Activated CD8-positive, alpha-beta T cell treated with anti-CD3 and anti-CD28 coated beads for 36 hours (primary cell): ENCODE data around the gene PDE4B. TPM values are rescaled to one million over a fixed set of nuclear protein-coding genes. Genes with fewer than 3 reads are reported as not detected.
"Not testable (repeated sequence)": the region's sequence is repeated elsewhere in the genome, so short reads cannot be mapped to it uniquely, and the experiment has no call there.

Source experiments
- ATAC-seq: fragments of 200-7000 bp; cut with Tn5 transposase; one replicate; pipeline ENCODE4 v1.10.0; 2021; ENCODE audit warnings: mild to moderate bottlenecking, moderate library complexity
- CTCF ChIA-PET: fragments of 350-600 bp; sonication (Branson Sonifier 250); formaldehyde crosslinking; loops from one replicate; lab custom pipeline; 2021; ENCODE audit warnings: antibody characterized with exemption; lab: Charles Lee
- POLR2A ChIA-PET: fragments of 350-600 bp; sonication (Branson Sonifier 250); formaldehyde crosslinking; loops from one replicate; lab custom pipeline; 2021; ENCODE audit warnings: antibody characterized with exemption; lab: Charles Lee
- DNase-seq: peaks from one replicate; pipeline ENCODE4 v3.0.0-alpha.2; 2020
- H3K27ac Mint-ChIP-seq: one replicate; pipeline ENCODE4 v1.8.0; 2021; ENCODE audit warnings: mild to moderate bottlenecking, mixed read lengths
- H3K27me3 Mint-ChIP-seq: one replicate; pipeline ENCODE4 v1.8.0; 2021; ENCODE audit warnings: mixed read lengths
- H3K36me3 Mint-ChIP-seq: one replicate; pipeline ENCODE4 v1.8.0; 2021; ENCODE audit warnings: low read depth, mixed read lengths
- H3K4me1 Mint-ChIP-seq: one replicate; pipeline ENCODE4 v1.8.0; 2021; ENCODE audit warnings: low read depth, mixed read lengths
- H3K4me3 Mint-ChIP-seq: one replicate; pipeline ENCODE4 v1.8.0; 2021; ENCODE audit warnings: mild to moderate bottlenecking, moderate library complexity, mixed read lengths
- H3K9me3 Mint-ChIP-seq: one replicate; pipeline ENCODE4 v1.8.0; 2021; ENCODE audit warnings: mixed read lengths
- intact Hi-C: fragments of 100-400 bp; cut with micrococcal nuclease; formaldehyde crosslinking; loops from one replicate; pipeline ENCODE4 v1.10.0; 2022
- total RNA-seq, 2 experiments: library from RNA; stranded (reverse); gene quantifications; one replicate each; pipeline ENCODE4 v1.2.3, GENCODE V29; 2021
- TF ChIP-seq, protein P1 (sequence below): fragments of 200-600 bp; IDR thresholded peaks from one replicate; pipeline ENCODE4 v1.8.0; 2022; ENCODE audit warnings: antibody characterized with exemption, mild to moderate bottlenecking

The PDE4B gene
- total RNA-seq, 2 experiments from 2014 or later = 32.4 to 33.1 TPM

GRCh38 chr1:65995928-65996327 is 203.2 kb downstream of the PDE4B start:
- intact Hi-C loops = no loop called here
- ChIA-PET POLR2A (no interaction called here), CTCF (no interaction called here)
- TF ChIP-seq, protein P1, sequence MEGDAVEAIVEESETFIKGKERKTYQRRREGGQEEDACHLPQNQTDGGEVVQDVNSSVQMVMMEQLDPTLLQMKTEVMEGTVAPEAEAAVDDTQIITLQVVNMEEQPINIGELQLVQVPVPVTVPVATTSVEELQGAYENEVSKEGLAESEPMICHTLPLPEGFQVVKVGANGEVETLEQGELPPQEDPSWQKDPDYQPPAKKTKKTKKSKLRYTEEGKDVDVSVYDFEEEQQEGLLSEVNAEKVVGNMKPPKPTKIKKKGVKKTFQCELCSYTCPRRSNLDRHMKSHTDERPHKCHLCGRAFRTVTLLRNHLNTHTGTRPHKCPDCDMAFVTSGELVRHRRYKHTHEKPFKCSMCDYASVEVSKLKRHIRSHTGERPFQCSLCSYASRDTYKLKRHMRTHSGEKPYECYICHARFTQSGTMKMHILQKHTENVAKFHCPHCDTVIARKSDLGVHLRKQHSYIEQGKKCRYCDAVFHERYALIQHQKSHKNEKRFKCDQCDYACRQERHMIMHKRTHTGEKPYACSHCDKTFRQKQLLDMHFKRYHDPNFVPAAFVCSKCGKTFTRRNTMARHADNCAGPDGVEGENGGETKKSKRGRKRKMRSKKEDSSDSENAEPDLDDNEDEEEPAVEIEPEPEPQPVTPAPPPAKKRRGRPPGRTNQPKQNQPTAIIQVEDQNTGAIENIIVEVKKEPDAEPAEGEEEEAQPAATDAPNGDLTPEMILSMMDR = no peak
- H3K4me3 Mint-ChIP-seq = no peak overlapping the region
- no peaks in the 10 kb centered on the region for H3K36me3 Mint-ChIP-seq
- H3K4me1 Mint-ChIP-seq = no peaks in the 10 kb centered on the region
- no peaks in the 10 kb centered on the region for H3K9me3 Mint-ChIP-seq
- no peak for ATAC-seq
- DNase-seq = no peak
- peaks cover 11% of the 10 kb centered on the region for H3K27me3 Mint-ChIP-seq
- H3K27ac Mint-ChIP-seq = no peak overlapping the region

DNA sequence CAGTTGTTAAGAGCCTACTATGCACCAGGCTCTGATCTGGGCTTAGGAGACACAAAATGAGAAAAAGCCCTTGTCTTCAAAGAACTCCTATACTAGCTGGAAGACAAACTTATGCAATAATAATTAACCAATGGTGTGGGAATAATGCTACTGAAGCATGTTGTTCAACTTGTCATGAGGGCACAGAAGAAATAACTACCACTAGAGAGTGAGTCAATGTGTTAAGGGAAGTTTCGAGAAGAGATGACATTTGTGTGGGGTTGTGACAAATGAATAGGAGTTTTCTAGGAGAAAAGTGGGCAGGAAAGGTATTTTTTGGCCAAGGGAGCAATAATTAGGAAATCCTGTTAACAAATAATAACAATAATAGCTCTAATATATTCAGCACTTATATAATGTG is 205.0 kb downstream of the PDE4B start:
- POLR2A ChIA-PET = no interaction called here

GRCh38 chr1:65998763-65999583 is 206.3 kb downstream of the PDE4B start:
- no peaks in the 10 kb centered on the region for H3K36me3 Mint-ChIP-seq
- DNase-seq (no peak), ATAC-seq (no peak)
- no peaks in the 10 kb centered on the region for H3K4me1 Mint-ChIP-seq
- intact Hi-C loops = no loop called here
- ChIA-PET POLR2A (no interaction called here), CTCF (interaction anchor here (0.9 to 1.4 kb wide), 2 partner anchors 11 to 243 kb away, joined by 4 to 5 read pairs; no protein-coding TSS in a partner anchor)
- no peaks in the 10 kb centered on the region for H3K9me3 Mint-ChIP-seq
- peaks cover 20% of the 10 kb centered on the region for H3K27me3 Mint-ChIP-seq
- H3K4me3 Mint-ChIP-seq = no peak overlapping the region
- H3K27ac Mint-ChIP-seq = no peak overlapping the region
- TF ChIP-seq, protein P1 = no peak

More for the DNA sequence above, 205.0 kb downstream of the PDE4B start:
- Mint-ChIP-seq H3K4me3 (no peak overlapping the region), H3K27ac (no peak overlapping the region), H3K9me3 (no peaks in the 10 kb centered on the region), H3K27me3 (peaks cover 11% of the 10 kb centered on the region), H3K4me1 (no peaks in the 10 kb centered on the region), H3K36me3 (no peaks in the 10 kb centered on the region)
- CTCF ChIA-PET = interaction anchor here (1.4 kb wide), 1 partner anchor 245 kb away, joined by 5 read pairs; no protein-coding TSS in a partner anchor
- ATAC-seq = no peak
- intact Hi-C loops = no loop called here
- TF ChIP-seq, protein P1 = no peak
- no peak for DNase-seq

GRCh38 chr1:66000033-66000637 is 207.4 kb downstream of the PDE4B start:
- DNase-seq (no peak), ATAC-seq (no peak)
- CTCF ChIA-PET = no interaction called here
- H3K4me1 Mint-ChIP-seq = no peaks in the 10 kb centered on the region
- H3K4me3 Mint-ChIP-seq = no peak overlapping the region
- no peaks in the 10 kb centered on the region for H3K9me3 Mint-ChIP-seq
- no peak overlapping the region for H3K27ac Mint-ChIP-seq
- TF ChIP-seq, protein P1 = no peak
- POLR2A ChIA-PET = no interaction called here
- peaks cover 20% of the 10 kb centered on the region for H3K27me3 Mint-ChIP-seq
- no peaks in the 10 kb centered on the region for H3K36me3 Mint-ChIP-seq
- intact Hi-C loops = no loop called here

DNA sequence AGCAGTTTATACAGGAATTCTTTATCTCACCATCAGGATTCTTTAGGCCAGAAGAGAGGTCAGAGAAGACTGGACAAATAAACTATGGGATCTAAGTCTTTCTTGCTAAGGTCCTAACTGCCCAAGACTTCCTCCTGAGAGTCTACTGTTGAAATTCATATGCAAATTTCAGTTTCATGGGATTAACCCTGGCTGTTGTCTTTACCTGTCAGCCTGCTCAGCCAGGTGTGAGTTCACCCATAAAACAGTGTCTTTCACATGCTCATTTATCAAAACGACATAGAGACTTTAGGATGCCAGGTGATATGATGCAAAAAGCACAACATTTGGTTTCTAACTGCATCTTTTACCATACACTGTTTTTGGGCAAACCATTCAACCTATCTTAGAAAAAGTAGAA is 211.0 kb downstream of the PDE4B start:
- Mint-ChIP-seq H3K4me3 (no peak overlapping the region), H3K9me3 (no peaks in the 10 kb centered on the region), H3K36me3 (no peaks in the 10 kb centered on the region), H3K27me3 (peaks cover 17% of the 10 kb centered on the region), H3K4me1 (no peaks in the 10 kb centered on the region), H3K27ac (no peak overlapping the region)
- intact Hi-C loops = no loop called here
- TF ChIP-seq, protein P1 = no peak
- ATAC-seq (no peak), DNase-seq (no peak)
- CTCF ChIA-PET = no interaction called here
- POLR2A ChIA-PET = no interaction called here

DNA sequence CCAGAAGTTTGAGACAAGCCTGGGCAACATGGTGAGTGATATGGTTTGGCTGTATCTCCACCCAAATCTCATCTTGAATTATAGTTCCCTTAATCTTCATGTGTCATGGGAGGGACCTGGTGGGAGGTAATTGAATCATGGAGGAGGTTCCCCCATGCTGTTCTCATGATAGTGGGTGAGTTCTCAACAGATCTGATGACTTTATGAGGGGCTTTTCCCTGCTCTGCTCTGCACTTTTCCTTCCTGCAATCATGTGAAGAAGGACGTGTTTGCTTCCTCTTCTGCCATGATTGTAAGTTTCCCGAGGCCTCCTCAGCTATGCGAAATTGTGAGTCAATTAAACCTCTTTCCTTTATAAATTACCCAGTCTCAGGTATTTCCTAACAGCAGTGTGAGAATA is 213.8 kb downstream of the PDE4B start:
- ATAC-seq, POLR2A ChIA-PET, CTCF ChIA-PET, H3K4me3 Mint-ChIP-seq, intact Hi-C loops, H3K4me1 Mint-ChIP-seq, H3K27ac Mint-ChIP-seq, DNase-seq, H3K9me3 Mint-ChIP-seq, H3K36me3 Mint-ChIP-seq: not testable (repeated sequence)
- H3K27me3 Mint-ChIP-seq = peaks cover 17% of the 10 kb centered on the region
